Fibroblast of lung (primary cell): ENCODE results near the gene GRAMD1A.

ENCODE experiments used
- CTCF ChIP-seq, 2 donors: IDR thresholded peaks in 1 of 2; conservative IDR thresholded peaks in 1 of 2; 1 replicate in 1 of 2; 2 replicates in 1 of 2; pipeline ENCODE4 v1.5.1; 2011 to 2012; ENCODE audit warnings: low read length in 2 of 2, control low read depth in 1 of 2, inconsistent platforms in 1 of 2, low read depth in 1 of 2, mild to moderate bottlenecking in 1 of 2
- EZH2 ChIP-seq: IDR thresholded peaks from 2 replicates; pipeline ENCODE4 v1.5.1; 2012; ENCODE audit warnings: low read length, control low read depth, mild to moderate bottlenecking; ENCODE audit errors: missing control alignments

DNA sequence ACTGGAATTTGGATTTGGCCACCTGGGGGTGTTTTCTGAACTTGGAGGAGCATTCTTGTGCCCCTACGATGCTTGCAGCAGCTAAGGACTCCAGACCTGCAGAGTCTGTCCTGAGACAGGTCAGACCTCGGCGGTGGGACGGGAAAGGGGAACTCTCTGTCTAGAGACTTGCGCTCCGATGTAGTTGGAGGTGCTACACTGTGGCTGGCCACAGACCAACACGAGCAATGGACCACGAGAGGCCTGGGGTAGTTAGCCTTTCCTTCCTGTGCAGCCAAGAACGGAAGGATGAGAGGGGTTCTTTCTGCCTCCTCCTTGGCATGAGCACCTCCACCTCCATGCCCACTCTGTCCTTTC is 5.9 kb upstream of the GRAMD1A start:
- TF ChIP-seq CTCF (conservative IDR thresholded peaks at IDR 0.05 in 1 of 2, IDR thresholded peaks at IDR 0.05 in 1 of 2; ENCODE audit: low read depth in 1 of 2, low read length in 2 of 2) (no peak), EZH2 (no peak)
